ENCODE measurements around the gene SLBP.

- TF ChIP-seq EZH2 (IDR thresholded peaks at IDR 0.05; ENCODE audit: borderline replicate concordance, insufficient read depth, low read depth, low read length, poor library complexity, severe bottlenecking) = no peak
- TF ChIP-seq CTCF (IDR thresholded peaks at IDR 0.05) = no peak
Measured at GRCh38 chr4:1651609-1652008, 60.5 kb downstream of the SLBP start.

All from B cell (primary cell).